ENCODE data around the gene DNMT3A.

The DNMT3A gene

GRCh38 chr2:25376750-25377621, 35.3 kb upstream of the DNMT3A start:
- DNase-seq (ENCODE audit: extremely low read depth, low read depth), result peak; percentile 43
- peak; percentile 63 for TF ChIP-seq CTCF (IDR thresholded peaks at IDR 0.05; ENCODE audit: low read depth, low read length)

- no peak for DNase-seq (ENCODE audit: extremely low read depth, low read depth)
- no peak for TF ChIP-seq CTCF (IDR thresholded peaks at IDR 0.05; ENCODE audit: low read depth, low read length)
Observed at GRCh38 chr2:25375989-25376545, 34.3 kb upstream of the DNMT3A start.

GRCh38 chr2:25375371-25375988, 33.8 kb upstream of the DNMT3A start:
- no peak for DNase-seq (ENCODE audit: extremely low read depth, low read depth)
- no peak for TF ChIP-seq CTCF (IDR thresholded peaks at IDR 0.05; ENCODE audit: low read depth, low read length)

- DNase-seq (ENCODE audit: extremely low read depth, low read depth), result no peak
- no peak for TF ChIP-seq CTCF (IDR thresholded peaks at IDR 0.05; ENCODE audit: low read depth, low read length)
Observed at GRCh38 chr2:25374827-25375226, 33.1 kb upstream of the DNMT3A start.

GRCh38 chr2:25374411-25374810, 32.7 kb upstream of the DNMT3A start:
- DNase-seq (ENCODE audit: extremely low read depth, low read depth), result no peak
- no peak for TF ChIP-seq CTCF (IDR thresholded peaks at IDR 0.05; ENCODE audit: low read depth, low read length)

GRCh38 chr2:25373269-25373981, 31.7 kb upstream of the DNMT3A start:
- TF ChIP-seq CTCF (IDR thresholded peaks at IDR 0.05; ENCODE audit: low read depth, low read length), result no peak
- no peak for DNase-seq (ENCODE audit: extremely low read depth, low read depth)

Measured in AG09319 (cell line).